ENCODE results near the gene VSTM2L.

DNA sequence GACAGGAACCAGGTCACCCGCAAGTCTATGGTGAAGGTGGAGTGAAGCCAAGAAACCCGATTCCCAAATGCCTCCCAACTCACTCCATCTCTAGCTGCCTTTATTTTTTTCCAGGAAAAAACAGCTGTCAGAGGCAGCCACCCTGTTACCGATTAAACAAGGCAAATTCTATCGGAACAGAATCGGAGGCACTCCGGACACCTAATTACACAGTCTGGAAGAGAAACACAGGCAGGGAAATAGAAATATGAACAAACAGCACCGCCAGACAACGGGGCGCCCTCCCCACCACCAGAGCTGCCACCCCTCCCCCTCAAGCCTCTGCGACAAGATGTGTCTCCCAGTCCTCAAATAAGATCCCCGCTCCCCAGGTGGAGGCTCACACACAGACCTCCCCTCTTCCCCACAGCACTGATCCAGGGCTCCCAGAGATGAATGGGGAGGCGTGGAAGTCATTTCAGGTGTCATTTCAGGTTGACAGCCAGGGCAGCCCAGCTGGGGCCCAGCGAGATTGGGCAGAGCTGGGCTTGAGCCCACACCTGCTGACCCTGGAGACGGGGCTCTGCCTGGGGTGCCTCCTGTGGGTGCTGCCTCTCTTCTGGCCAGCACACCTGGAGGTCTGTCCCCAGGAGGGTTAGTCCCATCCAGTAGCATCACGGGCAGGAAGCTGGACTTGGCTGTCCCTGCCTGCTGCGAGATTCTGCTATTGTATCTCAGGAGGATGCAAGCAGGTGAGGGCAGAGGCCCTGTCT lies 19.8 kb upstream of the VSTM2L start:
- TF ChIP-seq OSR1 (CRISPR knock-in tag; IDR thresholded peaks at IDR 0.05), result no peak
- no peak for TF ChIP-seq RARB (CRISPR knock-in tag; IDR thresholded peaks at IDR 0.05)
- TF ChIP-seq ESRRG (CRISPR knock-in tag; IDR thresholded peaks at IDR 0.05), result no peak
